Activated CD4-positive, alpha-beta T cell treated with anti-CD3 and anti-CD28 coated beads, Interleukin-2, amount 50 U/mL, for 24 hours (primary cell): ENCODE results near the gene HACL1.

Experiments used
- DNase-seq, 2 donors: peaks; one replicate each; pipeline ENCODE4 v3.0.0-alpha.2; 2020; ENCODE audit warnings: low read depth in 1 of 2, low spot score in 1 of 2

Gene HACL1

GRCh38 chr3:15528854-15529537 is 72.4 kb downstream of the HACL1 start:
- DNase-seq, result no peak

GRCh38 chr3:15527031-15527459 is 74.3 kb downstream of the HACL1 start:
- DNase-seq, result no peak

GRCh38 chr3:15525790-15526189 is 75.6 kb downstream of the HACL1 start:
- DNase-seq, result no peak

GRCh38 chr3:15523660-15524417 is 77.5 kb downstream of the HACL1 start:
- no peak for DNase-seq

GRCh38 chr3:15522016-15522415 is 79.4 kb downstream of the HACL1 start:
- DNase-seq, result no peak

GRCh38 chr3:15521573-15521965 is 79.8 kb downstream of the HACL1 start, which contains the start of gene COLQ:
Gene COLQ, minus strand, starts transcription at chr3:15521706. Its CDS starts 81 bp downstream, at chr3:15521625.
- DNase-seq, result no peak

- DNase-seq, result no peak
Observed at GRCh38 chr3:15520804-15521572, 80.4 kb downstream of the HACL1 start.

- no peak for DNase-seq
Observed at GRCh38 chr3:15520185-15520584, 81.2 kb downstream of the HACL1 start.

- DNase-seq, result no peak
Observed at GRCh38 chr3:15519096-15519495, 82.3 kb downstream of the HACL1 start.

GRCh38 chr3:15514663-15515340 is 86.6 kb downstream of the HACL1 start:
- no peak for DNase-seq

GRCh38 chr3:15513810-15514662 is 87.3 kb downstream of the HACL1 start:
- DNase-seq, result no peak

GRCh38 chr3:15513116-15513515 is 88.3 kb downstream of the HACL1 start:
- DNase-seq, result no peak

GRCh38 chr3:15512166-15512565 is 89.2 kb downstream of the HACL1 start:
- DNase-seq, result no peak

GRCh38 chr3:15511156-15511555 is 90.2 kb downstream of the HACL1 start:
- no peak for DNase-seq
